Measurements from ENCODE around the gene B3GALT6.

The B3GALT6 gene

DNA sequence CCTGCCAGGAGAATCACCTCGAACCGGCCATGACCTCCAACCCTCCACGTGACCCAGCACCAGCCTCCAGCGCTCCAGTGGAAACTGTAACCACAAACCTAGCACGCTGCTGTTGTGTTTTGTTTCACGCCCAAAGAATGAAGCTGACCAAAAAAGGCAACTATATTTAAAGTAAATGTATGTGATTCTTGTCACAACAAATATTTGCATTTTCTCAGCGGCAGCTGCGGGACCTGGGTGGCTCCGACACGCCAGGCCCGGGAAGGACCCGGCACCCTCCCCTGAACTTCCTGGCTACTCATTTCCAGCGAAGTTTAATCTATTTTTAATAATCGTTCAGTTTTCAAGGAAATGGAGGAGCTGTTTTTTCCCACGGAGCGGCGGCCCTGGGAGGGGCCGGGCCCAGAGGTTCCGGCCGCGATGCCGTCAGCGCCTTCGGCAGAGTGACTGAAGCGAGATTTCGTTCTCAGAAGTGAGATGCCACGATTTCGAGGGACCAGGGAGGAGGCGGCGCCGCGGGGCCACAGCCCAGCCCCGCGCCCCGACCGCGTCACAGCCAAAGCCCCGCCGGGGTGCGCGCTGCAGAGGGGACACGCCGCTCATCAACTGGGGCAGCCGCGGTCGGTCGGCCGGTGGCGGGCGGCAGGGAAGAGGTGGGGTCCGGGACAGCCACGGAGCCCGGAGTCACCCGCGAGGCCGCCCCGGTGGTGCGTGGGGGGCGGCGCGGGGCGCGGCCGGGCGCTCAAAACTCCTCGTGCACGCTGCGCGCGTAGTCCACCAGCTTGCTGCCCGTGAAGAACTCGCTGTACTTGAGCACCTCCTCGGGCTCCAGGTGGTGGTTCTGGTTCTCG is 15.0 kb upstream of the B3GALT6 start:
- no peak for DNase-seq

DNA sequence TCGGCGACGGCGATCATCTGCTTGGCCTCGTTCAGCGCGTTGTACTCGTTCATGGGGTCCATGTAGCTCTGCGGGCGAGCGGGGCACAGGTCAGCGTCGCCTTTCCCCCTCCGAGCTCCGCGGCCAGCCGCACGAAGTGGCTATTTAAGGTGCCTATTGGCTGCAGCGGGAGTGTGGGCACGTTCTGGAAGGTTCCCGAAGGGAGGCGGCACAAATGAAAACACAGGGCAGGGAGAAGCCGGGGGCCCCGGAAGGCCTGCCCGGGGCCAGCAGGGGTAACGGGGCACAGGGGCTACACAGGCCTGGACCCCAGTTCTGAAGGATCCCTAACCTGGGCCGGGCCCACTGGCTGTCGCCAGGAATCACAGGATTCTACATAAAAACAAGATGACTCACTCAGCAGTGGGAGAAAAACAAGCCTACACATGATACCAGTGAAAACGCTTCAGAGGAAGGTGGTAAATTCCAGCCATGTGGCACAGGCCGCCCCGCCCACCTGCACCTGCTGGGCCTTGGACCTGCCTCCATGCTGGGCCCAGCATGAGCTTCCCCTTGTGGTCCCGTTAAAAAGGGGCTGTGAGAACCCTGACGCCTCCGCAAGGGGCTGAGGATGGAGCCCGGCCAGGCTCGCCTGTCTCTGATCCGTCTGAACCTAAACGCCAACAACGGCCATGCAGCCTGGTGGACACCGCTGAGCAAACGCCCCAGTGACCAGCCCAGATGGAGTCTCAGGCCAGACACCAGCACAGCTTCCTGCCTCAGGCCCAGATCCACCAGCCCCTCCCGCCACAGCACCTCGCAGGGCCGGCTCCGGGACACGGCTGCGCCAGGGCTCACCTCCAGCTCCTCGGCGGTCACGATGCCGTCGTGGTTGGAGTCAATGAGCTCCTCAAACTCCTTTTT is 14.2 kb upstream of the B3GALT6 start:
- no peak for DNase-seq

GRCh38 chr1:1218524-1219200 is 13.4 kb upstream of the B3GALT6 start:
- DNase-seq: no peak

GRCh38 chr1:1219341-1219740 is 12.7 kb upstream of the B3GALT6 start:
- no peak for DNase-seq

DNA sequence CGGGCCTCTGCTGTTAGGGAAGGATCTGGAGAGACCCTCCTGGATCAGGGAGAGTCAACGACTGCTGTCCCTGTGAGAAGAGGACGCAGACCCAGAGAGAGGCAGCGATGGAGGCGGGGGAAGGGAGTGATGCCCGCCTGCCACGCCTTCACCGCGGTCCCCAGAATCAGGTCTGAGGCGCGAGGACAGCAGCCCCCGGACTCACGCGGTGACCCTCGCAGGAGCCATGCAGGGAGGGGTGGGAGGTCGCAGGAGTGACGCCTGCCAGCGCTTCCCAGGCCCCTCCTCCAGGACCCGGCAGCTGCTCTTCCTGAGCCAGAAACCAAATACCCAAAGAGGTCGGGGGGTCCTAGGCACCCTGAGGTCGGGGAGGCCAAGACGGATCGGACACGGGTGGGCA is 11.8 kb upstream of the B3GALT6 start:
- DNase-seq: no peak

DNA sequence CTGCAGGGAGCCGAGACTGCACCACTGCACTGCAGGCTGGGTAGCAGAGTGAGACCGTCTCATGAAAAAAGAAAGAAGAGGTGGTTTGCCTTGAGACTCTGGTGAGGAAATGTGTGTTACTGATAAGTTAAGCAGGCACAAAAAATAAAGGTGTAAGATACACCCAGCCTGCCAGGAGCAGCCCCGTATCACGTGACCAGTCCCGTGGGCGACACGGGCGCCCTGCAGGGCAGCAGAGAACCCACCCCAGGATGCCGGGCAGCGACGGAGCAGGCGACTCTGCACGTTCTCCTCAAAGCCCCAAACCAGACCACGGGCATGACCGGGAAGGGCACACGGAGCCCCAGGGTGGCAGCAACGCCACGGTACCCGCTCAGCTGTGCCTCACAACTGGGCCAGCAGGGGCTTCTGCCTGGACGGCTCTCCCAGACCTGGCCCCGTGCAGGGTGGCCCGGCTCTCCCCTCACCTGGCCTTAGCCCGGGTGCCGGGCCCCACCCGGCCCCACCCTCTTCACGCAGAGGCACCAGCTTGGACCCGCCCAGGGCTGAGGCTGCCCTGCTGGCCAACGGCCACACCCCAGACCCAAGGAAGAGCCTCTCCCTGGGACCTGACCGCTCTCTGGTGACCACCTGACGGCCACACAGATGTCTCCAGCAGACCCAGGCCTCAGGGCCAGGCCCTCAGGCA is 10.0 kb upstream of the B3GALT6 start:
- DNase-seq: no peak

GRCh38 chr1:1222575-1223225 is 9.3 kb upstream of the B3GALT6 start:
- DNase-seq: no peak

DNA sequence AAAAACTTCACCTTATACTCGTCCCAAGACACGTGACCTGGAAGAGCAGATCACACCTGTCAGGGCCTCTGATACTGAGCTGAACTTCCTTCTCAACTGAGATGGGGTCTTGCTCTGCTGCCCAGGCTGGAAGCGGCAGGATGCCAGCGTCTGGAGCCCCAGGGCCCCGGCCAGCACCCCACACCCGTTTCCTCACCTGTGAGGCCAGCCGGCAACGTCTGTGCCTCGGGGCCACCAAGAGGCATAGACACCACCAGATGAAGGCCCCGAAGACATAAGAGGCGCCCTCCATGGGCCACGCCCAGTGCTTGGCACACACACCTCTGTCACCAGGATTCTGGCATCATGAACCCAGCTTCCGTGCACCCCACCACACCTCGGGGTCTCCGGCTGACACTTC is 8.7 kb upstream of the B3GALT6 start:
- DNase-seq: no peak

DNA sequence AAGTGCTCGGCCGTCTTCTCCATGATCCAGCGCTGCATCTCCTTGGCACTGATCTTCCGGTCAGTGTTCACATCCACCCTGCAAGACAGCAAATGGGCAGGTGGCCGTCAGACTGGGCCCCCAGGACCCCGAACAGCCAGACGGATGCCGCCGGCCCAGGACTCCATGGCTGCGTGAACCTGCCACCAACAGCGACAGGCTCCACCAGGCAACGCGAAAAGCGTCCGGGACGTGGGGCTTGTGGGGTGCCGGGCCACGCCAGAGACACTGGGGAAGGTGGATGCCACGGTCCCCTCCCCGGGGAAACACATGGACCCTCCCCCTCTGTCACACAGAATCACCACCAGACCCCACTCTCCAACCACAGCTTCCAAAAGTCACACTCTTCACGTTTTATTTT is 8.1 kb upstream of the B3GALT6 start:
- DNase-seq: no peak

DNA sequence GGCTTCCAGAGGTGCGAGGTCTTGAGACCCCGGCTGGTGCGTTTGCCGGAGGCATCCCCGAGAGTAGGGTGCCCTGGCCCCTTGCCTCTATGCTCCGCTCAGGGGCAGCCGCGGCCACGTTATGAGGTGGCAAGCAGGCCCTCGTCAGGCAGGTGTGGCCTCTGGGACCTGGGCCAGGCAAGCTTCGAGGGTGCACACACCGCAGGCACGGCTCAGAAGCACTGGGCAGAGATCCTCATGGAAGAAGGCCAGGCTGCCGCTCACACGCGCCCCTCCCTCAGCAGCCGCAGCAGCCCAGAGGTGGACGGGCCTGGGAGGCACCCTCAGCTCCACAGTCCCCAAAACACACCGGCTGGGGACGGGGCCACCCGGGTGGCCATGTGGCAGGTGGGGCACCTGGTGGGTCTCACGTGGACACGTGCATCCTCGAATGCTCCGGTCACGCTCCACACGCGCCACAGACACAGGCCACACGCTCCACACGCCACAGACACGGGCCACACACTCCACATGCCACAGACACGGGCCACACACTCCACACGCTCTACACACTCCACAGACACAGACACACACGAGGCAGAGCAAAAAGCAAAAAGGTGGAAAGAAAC is 6.7 kb upstream of the B3GALT6 start:
- no peak for DNase-seq

- no peak for DNase-seq
Measured at GRCh38 chr1:1225913-1226312, 6.1 kb upstream of the B3GALT6 start.

GRCh38 chr1:1226566-1227362 is 5.3 kb upstream of the B3GALT6 start:
- no peak for DNase-seq

DNA sequence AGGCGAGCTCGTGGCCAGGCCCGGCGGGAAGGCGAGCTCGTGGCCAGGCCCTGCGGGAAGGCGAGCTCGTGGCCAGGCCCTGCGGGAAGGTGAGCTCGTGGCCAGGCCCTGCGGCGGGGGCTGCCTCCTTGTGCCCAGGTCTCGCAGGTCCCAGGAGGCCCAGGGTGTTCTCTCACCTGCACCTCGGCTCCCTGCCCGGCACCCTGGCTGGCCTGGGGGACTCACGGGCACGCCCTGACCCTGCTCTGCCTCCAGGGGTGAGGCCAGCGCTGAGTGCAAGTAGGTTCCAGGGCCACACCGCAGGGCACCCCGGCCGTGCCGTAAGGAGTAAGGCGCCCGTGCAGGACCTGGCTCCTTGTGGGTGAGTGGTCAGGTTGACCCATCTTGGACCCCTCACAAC is 4.7 kb upstream of the B3GALT6 start:
- no peak for DNase-seq

- no peak for DNase-seq
Measured at GRCh38 chr1:1228187-1228586, 3.9 kb upstream of the B3GALT6 start.

GRCh38 chr1:1228596-1229321 is 3.3 kb upstream of the B3GALT6 start:
- no peak for DNase-seq

GRCh38 chr1:1229770-1230169 is 2.3 kb upstream of the B3GALT6 start:
- DNase-seq: no peak

- DNase-seq: no peak
Measured at GRCh38 chr1:1230656-1231399, 1.2 kb upstream of the B3GALT6 start.

- peak; percentile 93 for DNase-seq
Measured at GRCh38 chr1:1231400-1232207, 433 bp upstream of the B3GALT6 start, which contains the start of gene SDF4. Gene SDF4 (minus strand): TSS chr1:1232001. CDS start chr1:1228772, 3,229 bp downstream.
